Esophagus squamous epithelium (tissue), 5 donors: ENCODE data around the gene DIPK2A. TPM values are rescaled to one million over a fixed set of nuclear protein-coding genes. Genes with fewer than 3 reads are reported as not detected.
A peak's percentile ranks its signal among the peaks of the same experiment; 100 is the strongest.

Experiments
- DNase-seq: peaks from one replicate; lab custom pipeline; 2025; lab: John Stamatoyannopoulos, UW
- H3K27ac ChIP-seq, 4 donors: fragments of 200-600 bp; sonication (generic); one replicate each; pipeline ENCODE4 v1.5.1; 2016 to 2019; ENCODE audit warnings: mild to moderate bottlenecking in 1 of 4
- H3K27me3 ChIP-seq, 4 donors: fragments of 200-600 bp; sonication (generic); 1 replicate in 3 of 4; 2 replicates in 1 of 4; pipeline versions ENCODE4 v1.5.1 to v1.6.0; 2017 to 2021; ENCODE audit warnings: antibody characterized with exemption in 1 of 4
- H3K36me3 ChIP-seq, 3 donors: fragments of 200-600 bp; sonication (generic); one replicate each; pipeline ENCODE4 v1.5.1; 2016 to 2019
- H3K4me1 ChIP-seq, 3 donors: fragments of 200-600 bp; sonication (generic); one replicate each; pipeline ENCODE4 v1.5.1; 2017 to 2019
- H3K4me3 ChIP-seq, 4 donors: fragments of 200-600 bp; sonication (generic); 1 replicate in 3 of 4; 2 replicates in 1 of 4; pipeline ENCODE4 v1.5.1; 2016 to 2019; ENCODE audit warnings: mild to moderate bottlenecking in 2 of 4, moderate library complexity in 1 of 4
- H3K9me3 ChIP-seq, 3 donors: fragments of 200-600 bp; sonication (generic); one replicate each; pipeline ENCODE4 v1.5.1; 2016 to 2019
- POLR2A ChIP-seq, 4 donors: fragments of 450-650 bp; IDR thresholded peaks; one replicate each; pipeline ENCODE4 v1.6.1; 2017; ENCODE audit warnings: antibody characterized with exemption in 4 of 4, mild to moderate bottlenecking in 4 of 4, moderate library complexity in 3 of 4
- WGBS, 2 donors: methylation state at CpG; one replicate each; pipeline ENCODE4 v1.1.5; 2018; 5-methylcytosine and 5-hydroxymethylcytosine counted together
- intact Hi-C: fragments of 100-400 bp; cut with DNase I; formaldehyde crosslinking; loops from one replicate; pipeline ENCODE4 v1.15.0; 2022
- total RNA-seq, 4 donors: library from RNA; depleted of rRNA; stranded (reverse); fragments of >200 nt; gene quantifications; one replicate each; pipeline ENCODE4 v1.1.0, GENCODE V29; 2016
- TF ChIP-seq, protein P1 (sequence below), 6 experiments: fragments of 450-650 bp in 4 of 6; fragments of 200-600 bp in 2 of 6; sonication (generic) in 2 of 6; IDR thresholded peaks; one replicate each; pipeline ENCODE4 v1.5.1; 2016 to 2019; ENCODE audit warnings: antibody characterized with exemption in 6 of 6, mild to moderate bottlenecking in 4 of 6, moderate library complexity in 4 of 6
- donor health status: DM: yes; HTN: yes; CAD: no.

DIPK2A gene
- total RNA-seq, 4 donors from 2014 or later: 31.7 to 40.1 (median 36.1) TPM

DNA sequence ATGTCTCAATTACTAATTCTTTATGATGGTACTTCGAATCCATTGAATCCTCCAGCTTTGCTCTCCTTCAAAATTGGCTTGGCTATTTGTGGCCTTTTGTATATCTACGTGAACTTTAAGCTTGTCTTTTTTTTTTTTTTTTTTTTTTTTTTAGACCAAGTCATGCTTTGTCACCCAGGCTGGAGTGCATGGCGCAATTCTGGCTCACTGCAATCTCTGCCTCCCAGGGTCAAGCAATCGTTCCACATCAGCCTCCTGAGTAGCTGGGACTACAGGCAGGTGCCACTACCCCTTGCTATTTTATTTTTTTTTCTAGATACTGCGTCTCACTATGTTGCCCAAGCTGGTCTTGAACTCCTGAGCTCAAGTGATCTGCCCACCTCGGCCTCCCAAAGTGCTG lies 7.7 kb upstream of the DIPK2A start:
- no peak for DNase-seq
- intact Hi-C loops: loop anchor here (10.0 kb wide), 1 partner anchor 189 kb away; no protein-coding TSS in a partner anchor
- WGBS, 2 donors: 63 to 91% methylated on average over 6 of the region's 6 CpGs
- no peak overlapping the region for H3K4me3 ChIP-seq
- TF ChIP-seq POLR2A (IDR thresholded peaks at IDR 0.05): no peak
- TF ChIP-seq, protein P1, sequence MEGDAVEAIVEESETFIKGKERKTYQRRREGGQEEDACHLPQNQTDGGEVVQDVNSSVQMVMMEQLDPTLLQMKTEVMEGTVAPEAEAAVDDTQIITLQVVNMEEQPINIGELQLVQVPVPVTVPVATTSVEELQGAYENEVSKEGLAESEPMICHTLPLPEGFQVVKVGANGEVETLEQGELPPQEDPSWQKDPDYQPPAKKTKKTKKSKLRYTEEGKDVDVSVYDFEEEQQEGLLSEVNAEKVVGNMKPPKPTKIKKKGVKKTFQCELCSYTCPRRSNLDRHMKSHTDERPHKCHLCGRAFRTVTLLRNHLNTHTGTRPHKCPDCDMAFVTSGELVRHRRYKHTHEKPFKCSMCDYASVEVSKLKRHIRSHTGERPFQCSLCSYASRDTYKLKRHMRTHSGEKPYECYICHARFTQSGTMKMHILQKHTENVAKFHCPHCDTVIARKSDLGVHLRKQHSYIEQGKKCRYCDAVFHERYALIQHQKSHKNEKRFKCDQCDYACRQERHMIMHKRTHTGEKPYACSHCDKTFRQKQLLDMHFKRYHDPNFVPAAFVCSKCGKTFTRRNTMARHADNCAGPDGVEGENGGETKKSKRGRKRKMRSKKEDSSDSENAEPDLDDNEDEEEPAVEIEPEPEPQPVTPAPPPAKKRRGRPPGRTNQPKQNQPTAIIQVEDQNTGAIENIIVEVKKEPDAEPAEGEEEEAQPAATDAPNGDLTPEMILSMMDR (IDR thresholded peaks at IDR 0.05): no peak
- no peak overlapping the region for H3K27ac ChIP-seq
- peaks cover 0 to 4% (median 0%) of the 10 kb centered on the region in 4 donors for H3K27me3 ChIP-seq
- H3K4me1 ChIP-seq: no peaks in the 10 kb centered on the region
- no peaks in the 10 kb centered on the region for H3K36me3 ChIP-seq
- peaks cover 0 to 4% (median 4%) of the 10 kb centered on the region in 3 donors for H3K9me3 ChIP-seq

DNA sequence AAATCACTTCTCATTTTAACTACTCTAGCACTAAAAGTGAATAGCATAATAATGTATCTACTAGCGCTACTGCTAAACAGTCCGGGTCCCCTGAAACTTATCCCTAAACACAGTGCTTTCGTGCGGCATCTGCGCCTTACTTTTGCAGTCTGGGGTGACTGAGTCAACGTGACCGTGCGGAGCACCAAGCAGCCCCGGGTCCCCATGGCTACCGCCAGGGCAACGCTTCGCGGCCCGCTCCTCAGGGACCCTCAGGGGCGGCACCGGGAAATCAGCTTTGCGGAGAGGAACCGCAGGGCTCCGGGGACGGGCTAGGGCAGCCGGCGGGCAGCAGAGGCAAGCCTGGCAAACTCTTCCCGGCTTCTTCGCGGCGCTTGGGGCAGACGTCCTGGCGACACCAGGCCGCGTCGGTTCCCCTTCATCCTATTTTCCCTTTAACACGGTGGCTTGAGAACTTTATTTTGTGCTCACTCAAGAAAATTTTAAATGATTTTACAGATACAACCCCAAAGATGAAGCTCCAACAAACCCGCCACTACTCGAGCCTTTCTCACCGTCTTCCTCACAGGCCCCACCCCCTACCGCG lies 757 bp upstream of the DIPK2A start:
- TF ChIP-seq, protein P1 (IDR thresholded peaks at IDR 0.05): peak in 5 of 6 experiments; percentile 12 to 39 (median 27)
- TF ChIP-seq POLR2A (IDR thresholded peaks at IDR 0.05): no peak
- DNase-seq: peak; percentile 18

DNA sequence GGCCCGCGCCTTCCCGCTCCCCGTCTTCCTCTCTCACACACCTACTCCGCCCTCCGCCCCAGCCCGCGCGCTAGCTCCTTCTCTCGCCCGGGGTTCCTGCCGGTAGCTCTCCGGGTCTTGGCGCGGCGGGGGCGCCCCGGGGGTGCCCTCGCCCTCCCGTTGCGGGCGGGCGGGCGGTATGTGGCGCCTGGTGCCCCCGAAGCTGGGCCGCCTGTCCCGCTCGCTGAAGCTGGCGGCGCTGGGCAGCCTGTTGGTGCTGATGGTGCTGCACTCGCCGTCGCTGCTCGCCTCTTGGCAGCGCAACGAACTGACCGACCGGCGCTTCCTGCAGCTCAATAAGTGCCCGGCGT lies 507 bp downstream of the DIPK2A start:
- no peak for TF ChIP-seq POLR2A (IDR thresholded peaks at IDR 0.05)
- TF ChIP-seq, protein P1 (IDR thresholded peaks at IDR 0.05): no peak
- no peaks in the 10 kb centered on the region for H3K27me3 ChIP-seq
- peaks cover 10 to 44% (median 13%) of the 10 kb centered on the region in 3 donors for H3K4me1 ChIP-seq
- DNase-seq: no peak
- H3K27ac ChIP-seq: peak overlapping the region; percentile 98 to 99 (median 98)
- peak overlapping the region; percentile 68 to 100 (median 90) for H3K4me3 ChIP-seq
- no peaks in the 10 kb centered on the region for H3K36me3 ChIP-seq
- no peaks in the 10 kb centered on the region for H3K9me3 ChIP-seq
- WGBS, 2 donors: 0% methylated on average over 5 of the region's 42 CpGs; no CpG with 5 or more reads in 1 of the 2 donors
- intact Hi-C loops: no loop called here

More for the DNA sequence above, 757 bp upstream of the DIPK2A start:
- Histone ChIP-seq H3K36me3 (no peaks in the 10 kb centered on the region), H3K27ac (peak overlapping the region; percentile 98 to 99 (median 98)), H3K4me3 (peak overlapping the region; percentile 68 to 100 (median 90)), H3K27me3 (no peaks in the 10 kb centered on the region), H3K9me3 (no peaks in the 10 kb centered on the region), H3K4me1 (peaks cover 6 to 31% (median 10%) of the 10 kb centered on the region in 3 donors)
- 0% methylated on average over 13 to 17 of the region's 37 CpGs for WGBS, 2 donors
- intact Hi-C loops: no loop called here

DNA sequence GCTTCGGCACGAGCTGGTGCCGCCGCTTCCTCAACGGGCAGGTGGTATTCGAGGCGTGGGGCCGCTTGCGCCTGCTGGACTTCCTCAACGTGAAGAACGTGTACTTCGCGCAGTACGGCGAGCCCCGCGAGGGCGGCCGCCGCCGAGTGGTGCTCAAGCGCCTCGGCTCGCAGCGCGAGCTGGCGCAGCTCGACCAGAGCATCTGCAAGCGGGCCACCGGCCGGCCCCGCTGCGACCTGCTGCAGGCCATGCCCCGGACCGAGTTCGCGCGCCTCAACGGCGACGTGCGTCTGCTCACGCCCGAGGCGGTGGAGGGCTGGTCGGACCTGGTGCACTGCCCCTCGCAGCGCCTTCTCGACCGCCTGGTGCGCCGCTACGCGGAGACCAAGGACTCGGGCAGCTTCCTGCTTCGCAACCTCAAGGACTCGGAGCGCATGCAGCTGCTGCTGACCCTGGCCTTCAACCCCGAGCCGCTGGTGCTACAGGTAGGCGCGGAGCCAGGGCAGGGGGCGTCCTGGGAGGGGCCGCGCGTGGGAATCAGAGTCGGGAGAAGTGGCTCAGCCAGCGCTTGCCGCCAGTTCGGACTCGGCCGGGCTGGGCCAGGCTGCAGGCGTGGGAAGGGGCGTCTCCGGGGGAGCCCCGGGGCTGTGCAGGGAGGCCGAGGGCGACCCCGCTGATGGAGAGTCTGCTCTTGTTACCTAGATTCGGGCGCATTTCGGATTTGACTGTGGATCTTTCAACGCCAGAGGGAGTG lies 1.1 kb downstream of the DIPK2A start:
- intact Hi-C loops: no loop called here
- Histone ChIP-seq H3K4me1 (peaks cover 13 to 50% (median 14%) of the 10 kb centered on the region in 3 donors), H3K9me3 (no peaks in the 10 kb centered on the region), H3K36me3 (no peaks in the 10 kb centered on the region), H3K27me3 (no peaks in the 10 kb centered on the region), H3K27ac (peak overlapping the region; percentile 98 to 99 (median 98)), H3K4me3 (peak overlapping the region; percentile 68 to 100 (median 90))
- 0% methylated on average over 3 to 19 of the region's 83 CpGs for WGBS, 2 donors
- DNase-seq: peak; percentile 38
- TF ChIP-seq, protein P1 (IDR thresholded peaks at IDR 0.05): peak in 3 of 6 experiments; percentile 48 to 66 (median 51)
- no peak for TF ChIP-seq POLR2A (IDR thresholded peaks at IDR 0.05)
